Neural cell (in vitro differentiated cells): ENCODE data around the gene GRIN3A. TPM values are rescaled to one million over a fixed set of nuclear protein-coding genes. Genes with fewer than 3 reads are reported as not detected.

Source experiments
- H2AFZ ChIP-seq: fragments of 200-600, 300-800 bp; sonication (generic), shearing (Covaris generic); 2 replicates; pipeline ENCODE4 v1.6.0; 2014; ENCODE audit warnings: low read depth, mild to moderate bottlenecking, antibody characterized with exemption, low read length, moderate library complexity
- H3F3A ChIP-seq: fragments of 200-600 bp; shearing (Covaris generic); 2 replicates; pipeline ENCODE4 v1.6.1; 2016; ENCODE audit warnings: mild to moderate bottlenecking, moderate library complexity, mixed read lengths, antibody characterized with exemption, low read length; ENCODE audit not compliant: insufficient read depth, poor library complexity, severe bottlenecking
- H3K27ac ChIP-seq: fragments of 200-600, 300-800 bp; sonication (generic), shearing (Covaris generic); 2 replicates; pipeline ENCODE4 v1.5.1; 2014; ENCODE audit warnings: mild to moderate bottlenecking, low read length, moderate library complexity
- H3K27me3 ChIP-seq: fragments of 300-800, 200-600 bp; sonication (generic), shearing (Covaris generic); 2 replicates; pipeline ENCODE4 v1.6.0; 2014; ENCODE audit warnings: mild to moderate bottlenecking, low read depth, low read length, moderate library complexity; ENCODE audit not compliant: insufficient read depth
- H3K36me3 ChIP-seq: fragments of 300-800, 200-600 bp; sonication (generic), shearing (Covaris generic); 2 replicates; pipeline ENCODE4 v1.5.1; 2014; ENCODE audit warnings: mild to moderate bottlenecking, antibody characterized with exemption, low read length, moderate library complexity; ENCODE audit not compliant: insufficient read depth
- H3K4me2 ChIP-seq: fragments of 300-800, 200-600 bp; sonication (generic), shearing (Covaris generic); 2 replicates; pipeline ENCODE4 v1.6.0; 2014; ENCODE audit warnings: mild to moderate bottlenecking, low read length
- H3K4me3 ChIP-seq: fragments of 300-800, 200-600 bp; sonication (generic), shearing (Covaris generic); 2 replicates; pipeline ENCODE4 v1.5.1; 2014; ENCODE audit warnings: mild to moderate bottlenecking, low read length, moderate library complexity
- H3K79me2 ChIP-seq: fragments of 200-600 bp; shearing (Covaris generic); replicated peaks from 2 replicates; pipeline ENCODE4 v1.6.0; 2014; ENCODE audit warnings: mild to moderate bottlenecking, low read length, moderate library complexity; ENCODE audit not compliant: insufficient read depth
- H3K9ac ChIP-seq: fragments of 300-800, 200-600 bp; sonication (generic), shearing (Covaris generic); 2 replicates; pipeline ENCODE4 v1.6.1; 2016; ENCODE audit warnings: mild to moderate bottlenecking, low read length, mixed read lengths
- H3K9me2 ChIP-seq: fragments of 200-600 bp; shearing (Covaris generic); 2 replicates; pipeline ENCODE4 v1.6.1; 2016; ENCODE audit warnings: mild to moderate bottlenecking, low read length, mixed read lengths; ENCODE audit not compliant: insufficient read depth
- H3K9me3 ChIP-seq: fragments of 200-600, 300-800 bp; sonication (generic), shearing (Covaris generic); 2 replicates; pipeline ENCODE4 v1.6.1; 2016; ENCODE audit warnings: mild to moderate bottlenecking, mixed run types, low read length, moderate library complexity, mixed read lengths
- H4K20me1 ChIP-seq: fragments of 200-600 bp; shearing (Covaris generic); 2 replicates; pipeline ENCODE4 v1.6.1; 2016; ENCODE audit warnings: mild to moderate bottlenecking, mixed run types; ENCODE audit not compliant: insufficient read depth
- CTCF ChIP-seq: fragments of 450-650 bp; IDR thresholded peaks from 2 replicates; pipeline ENCODE4 v1.5.1; 2014; ENCODE audit warnings: antibody characterized with exemption, mild to moderate bottlenecking, moderate library complexity; ENCODE audit not compliant: poor library complexity, severe bottlenecking
- EP300 ChIP-seq: fragments of 450-650 bp; conservative IDR thresholded peaks from 2 replicates; pipeline ENCODE4 v1.6.1; 2014; ENCODE audit warnings: antibody characterized with exemption, mild to moderate bottlenecking, moderate library complexity; ENCODE audit not compliant: poor library complexity, severe bottlenecking
- EZH2 ChIP-seq: fragments of 200-600, 300-800 bp; shearing (Covaris generic), sonication (generic); IDR thresholded peaks from 2 replicates; pipeline ENCODE4 v1.6.1; 2014; ENCODE audit warnings: antibody characterized with exemption, low read length, borderline replicate concordance, mild to moderate bottlenecking; ENCODE audit not compliant: insufficient read depth, poor library complexity, severe bottlenecking
- MXI1 ChIP-seq: fragments of 450-650 bp; conservative IDR thresholded peaks from 2 replicates; pipeline ENCODE4 v1.6.1; 2014; ENCODE audit warnings: antibody characterized with exemption, mild to moderate bottlenecking; ENCODE audit not compliant: poor library complexity, severe bottlenecking
- POLR2AphosphoS5 ChIP-seq: IDR thresholded peaks from 2 replicates; pipeline ENCODE4 v1.6.1; 2012
- RAD21 ChIP-seq: fragments of 450-650 bp; conservative IDR thresholded peaks from 2 replicates; pipeline ENCODE4 v1.6.1; 2014; ENCODE audit warnings: antibody characterized with exemption, mild to moderate bottlenecking, moderate library complexity
- REST ChIP-seq: IDR thresholded peaks from 2 replicates; pipeline ENCODE4 v1.6.1; 2012; ENCODE audit warnings: borderline replicate concordance
- SMC3 ChIP-seq: fragments of 450-650 bp; conservative IDR thresholded peaks from 2 replicates; pipeline ENCODE4 v1.6.1; 2014; ENCODE audit warnings: antibody characterized with exemption, mild to moderate bottlenecking, moderate library complexity; ENCODE audit not compliant: poor library complexity
- TAF1 ChIP-seq: IDR thresholded peaks from 2 replicates; pipeline ENCODE4 v1.6.1; 2012; ENCODE audit warnings: low read depth
- polyA plus RNA-seq: library from polyadenylated mRNA; depleted of rRNA; stranded (reverse); fragments of >200 nt; gene quantifications from 2 replicates; pipeline ENCODE4 v1.2.3, GENCODE V29; 2014

The GRIN3A gene
- polyA plus RNA-seq, 1 donor from 2014 or later = 0.59 TPM

- H3K36me3 ChIP-seq = no peaks in the 10 kb centered on the region
- H3K9me2 ChIP-seq = no peaks in the 10 kb centered on the region
- no peaks in the 10 kb centered on the region for H3K79me2 ChIP-seq
- no peak overlapping the region for H3K4me3 ChIP-seq
- no peak overlapping the region for H3K27ac ChIP-seq
- H2AFZ ChIP-seq = no peak overlapping the region
- no peaks in the 10 kb centered on the region for H3K27me3 ChIP-seq
- TF ChIP-seq REST = no peak
- no peak for TF ChIP-seq SMC3
- TF ChIP-seq MXI1 = no peak
- TF ChIP-seq TAF1 = no peak
- no peak for TF ChIP-seq CTCF
- no peaks in the 10 kb centered on the region for H3F3A ChIP-seq
- no peak overlapping the region for H3K4me2 ChIP-seq
- H3K9me3 ChIP-seq = no peaks in the 10 kb centered on the region
- no peaks in the 10 kb centered on the region for H4K20me1 ChIP-seq
- no peak overlapping the region for H3K9ac ChIP-seq
These were observed 102.2 kb downstream of the GRIN3A start for GRCh38 chr9:101636247-101636646.

- no peak overlapping the region for H3K9ac ChIP-seq
- no peaks in the 10 kb centered on the region for H3K9me3 ChIP-seq
- H3F3A ChIP-seq = no peaks in the 10 kb centered on the region
- no peaks in the 10 kb centered on the region for H3K27me3 ChIP-seq
- H3K27ac ChIP-seq = no peak overlapping the region
- H3K4me2 ChIP-seq = no peak overlapping the region
- no peak overlapping the region for H2AFZ ChIP-seq
- no peak for TF ChIP-seq TAF1
- no peak for TF ChIP-seq SMC3
- no peak for TF ChIP-seq POLR2AphosphoS5
- no peak for TF ChIP-seq EP300
- no peak for TF ChIP-seq EZH2
- TF ChIP-seq RAD21 = no peak
- TF ChIP-seq MXI1 = no peak
- no peaks in the 10 kb centered on the region for H3K36me3 ChIP-seq
- no peaks in the 10 kb centered on the region for H3K9me2 ChIP-seq
- no peak overlapping the region for H3K4me3 ChIP-seq
- no peaks in the 10 kb centered on the region for H3K79me2 ChIP-seq
- H4K20me1 ChIP-seq = no peaks in the 10 kb centered on the region
These were observed 103.0 kb downstream of the GRIN3A start for GRCh38 chr9:101635473-101635872.
